Stomach (tissue), 9 donors: Measurements from ENCODE around the gene EFCAB13. TPM values are rescaled to one million over a fixed set of nuclear protein-coding genes. Genes with fewer than 3 reads are reported as not detected.
"Not testable (repeated sequence)": the region's sequence is repeated elsewhere in the genome, so short reads cannot be mapped to it uniquely, and the experiment has no call there.

Experiments used
- DNase-seq, 2 donors: peaks; one replicate each; pipeline versions ENCODE4 v3.0.0 to v3.0.0-alpha.2; 2013 to 2019
- H3K27ac ChIP-seq, 5 donors: fragments of 200-600 bp in 4 of 5; sonication (generic) in 4 of 5; one replicate each; pipeline ENCODE4 v1.5.1; 2013 to 2019; ENCODE audit warnings: mild to moderate bottlenecking in 1 of 5, moderate library complexity in 1 of 5
- H3K27me3 ChIP-seq, 3 donors: fragments of 200-600 bp; sonication (generic); one replicate each; pipeline ENCODE4 v1.5.1; 2017 to 2019; ENCODE audit warnings: mixed run types in 1 of 3
- H3K36me3 ChIP-seq, 4 donors: fragments of 200-600 bp; sonication (generic); 1 replicate in 3 of 4; 2 replicates in 1 of 4; pipeline ENCODE4 v1.5.1; 2016 to 2019
- H3K4me1 ChIP-seq, 4 donors: fragments of 200-600 bp; sonication (generic); one replicate each; pipeline ENCODE4 v1.5.1; 2016 to 2019
- H3K4me3 ChIP-seq, 4 donors: fragments of 200-600 bp; sonication (generic) in 3 of 4; one replicate each; pipeline ENCODE4 v1.5.1; 2016 to 2019; ENCODE audit warnings: mild to moderate bottlenecking in 1 of 4
- H3K9me3 ChIP-seq, 4 donors: fragments of 200-600 bp; sonication (generic); one replicate each; pipeline ENCODE4 v1.5.1; 2016 to 2019
- CTCF ChIP-seq, 7 experiments: fragments of 450-650 bp in 4 of 7; fragments of 200-600 bp in 3 of 7; sonication (generic) in 3 of 7; IDR thresholded peaks; one replicate each; pipeline ENCODE4 v1.5.1; 2016 to 2019; ENCODE audit warnings: antibody characterized with exemption in 7 of 7, control low read depth in 2 of 7, mild to moderate bottlenecking in 1 of 7
- EP300 ChIP-seq: sonication (generic); formaldehyde crosslinking; IDR thresholded peaks from one replicate; pipeline ENCODE4 v1.6.1; 2017; ENCODE audit warnings: antibody characterized with exemption
- POLR2A ChIP-seq, 4 donors: fragments of 450-650 bp; IDR thresholded peaks; one replicate each; pipeline ENCODE4 v1.6.1; 2016; ENCODE audit warnings: antibody characterized with exemption in 4 of 4, control low read depth in 2 of 4, mild to moderate bottlenecking in 1 of 4, moderate library complexity in 1 of 4
- POLR2AphosphoS5 ChIP-seq, 3 donors: sonication (generic); formaldehyde crosslinking; IDR thresholded peaks; one replicate each; pipeline ENCODE4 v1.6.1; 2016; ENCODE audit warnings: antibody characterized with exemption in 3 of 3
- WGBS, 5 donors: extraction: QIAGEN DNeasy Blood & Tissue Kit in 3 of 5; methylation state at CpG; one replicate each; pipeline versions ENCODE4 v1.1.5 to v1.1.7; 2013 to 2018; 5-methylcytosine and 5-hydroxymethylcytosine counted together
- intact Hi-C: fragments of 100-400 bp; cut with DNase I; formaldehyde crosslinking; loops from one replicate; pipeline ENCODE4 v1.15.1; 2023; ENCODE audit warnings: low total_unique reads
- polyA plus RNA-seq, 3 donors: library from polyadenylated mRNA; stranded (reverse); fragments of 200-250 nt; gene quantifications; one replicate each; pipeline ENCODE4 v1.2.3, GENCODE V29; 2013
- total RNA-seq, 5 donors: library from RNA; depleted of rRNA; stranded (reverse); fragments of >200 nt; gene quantifications; one replicate each; pipeline versions ENCODE4 v1.1.0 to v1.2.3, GENCODE V29; 2014 to 2016
- donor health status: healthy with polysubstance abuse.
- donor health status: Bipolar disorder and iron deficiency.
- donor health status: healthy.

EFCAB13 gene
- total and polyA plus RNA-seq, 8 donors, result 0.29 to 27.0 (median 4.6) TPM

- peaks cover 0 to 10% (median 7%) of the 10 kb centered on the region in 4 donors for H3K4me1 ChIP-seq
- no peak overlapping the region for H3K27ac ChIP-seq
- TF ChIP-seq POLR2A (IDR thresholded peaks at IDR 0.05), result no peak
- TF ChIP-seq EP300, result no peak
- TF ChIP-seq CTCF (IDR thresholded peaks at IDR 0.05), result no peak
- TF ChIP-seq POLR2AphosphoS5 (IDR thresholded peaks at IDR 0.05), result no peak
- H3K9me3 ChIP-seq, result no peaks in the 10 kb centered on the region
- 84 to 91% (median 89%) methylated on average over 3 of the region's 3 CpGs for WGBS, 5 donors
- DNase-seq, result no peak
- H3K27me3 ChIP-seq, result no peaks in the 10 kb centered on the region
- H3K36me3 ChIP-seq, result peaks cover 0 to 2% (median 0%) of the 10 kb centered on the region in 4 donors
- H3K4me3 ChIP-seq, result no peak overlapping the region
- intact Hi-C loops, result no loop called here
These were observed 80.3 kb downstream of the EFCAB13 start for GRCh38 chr17:47404006-47404405.

DNA sequence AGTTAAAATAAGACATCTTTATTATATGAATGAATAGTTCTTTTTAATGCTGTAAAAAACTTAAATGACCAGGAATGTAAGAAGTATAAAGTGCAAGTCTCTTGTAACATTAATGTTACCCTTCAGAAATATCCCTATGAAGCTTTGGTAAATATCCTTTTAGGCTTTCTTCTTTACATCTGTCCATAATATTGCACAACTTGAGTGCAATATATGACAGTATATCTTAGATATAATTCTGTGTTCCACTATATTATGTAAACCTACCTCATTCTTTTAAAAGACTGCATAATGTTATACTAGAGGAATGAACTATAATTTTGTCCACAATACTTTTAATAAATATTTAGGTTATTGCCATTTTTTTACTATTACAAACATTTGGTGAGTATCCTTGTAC, 81.1 kb downstream of the EFCAB13 start:
- no peak for DNase-seq
- H3K27me3 ChIP-seq, result no peaks in the 10 kb centered on the region
- intact Hi-C loops, result no loop called here
- peaks cover 0 to 10% (median 4%) of the 10 kb centered on the region in 4 donors for H3K4me1 ChIP-seq
- no peak overlapping the region for H3K27ac ChIP-seq
- H3K4me3 ChIP-seq, result no peak overlapping the region
- TF ChIP-seq CTCF (IDR thresholded peaks at IDR 0.05) (no peak), POLR2A (IDR thresholded peaks at IDR 0.05) (no peak)
- H3K36me3 ChIP-seq, result peaks cover 0 to 3% (median 0%) of the 10 kb centered on the region in 4 donors
- H3K9me3 ChIP-seq, result no peaks in the 10 kb centered on the region

DNA sequence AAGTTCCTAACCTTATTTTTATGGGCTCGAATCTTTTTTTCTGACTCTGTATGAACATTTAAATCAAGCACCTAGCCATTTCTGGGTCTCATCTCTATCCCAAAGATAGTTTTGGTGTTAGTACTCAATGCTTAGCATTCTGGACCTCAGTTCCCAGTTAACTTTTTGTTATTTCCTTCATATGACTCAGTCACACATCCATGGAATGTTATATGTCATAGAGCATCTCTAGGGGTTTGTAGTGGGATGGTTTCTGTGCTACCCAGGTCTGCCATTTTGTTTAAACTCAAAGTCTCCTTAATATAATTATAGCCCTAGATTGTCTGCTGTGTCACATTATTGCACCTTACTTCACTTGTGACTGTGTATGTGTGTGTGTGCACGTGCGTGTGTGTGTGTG, 90.1 kb downstream of the EFCAB13 start:
- no peak for TF ChIP-seq EP300
- 96 to 100% (median 98%) methylated on average over 3 of the region's 3 CpGs for WGBS, 5 donors
- intact Hi-C loops, result no loop called here
- Histone ChIP-seq H3K27ac (no peak overlapping the region), H3K9me3 (no peaks in the 10 kb centered on the region), H3K27me3 (no peaks in the 10 kb centered on the region), H3K36me3 (peaks cover 0 to 19% (median 4%) of the 10 kb centered on the region in 4 donors), H3K4me1 (no peaks in the 10 kb centered on the region), H3K4me3 (no peak overlapping the region)
- no peak for DNase-seq

DNA sequence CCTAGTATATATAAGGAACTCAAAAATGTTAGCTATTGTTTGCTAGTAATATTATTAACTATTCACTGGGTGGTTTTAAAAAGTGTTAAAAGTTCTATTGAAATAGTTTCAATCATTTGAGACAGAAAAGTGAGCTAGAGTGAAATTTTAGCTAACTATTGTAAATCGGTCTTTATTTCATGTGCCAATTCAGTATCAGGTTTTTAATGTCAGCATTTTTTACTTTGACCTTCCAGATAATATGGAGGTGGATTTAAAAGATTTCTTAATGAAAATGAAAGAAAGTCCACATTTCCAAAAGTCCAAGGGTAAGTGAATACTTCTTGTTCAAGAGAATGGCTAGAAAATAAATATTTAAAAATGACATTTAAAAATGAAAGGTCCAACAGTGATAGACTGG, 90.9 kb downstream of the EFCAB13 start:
- WGBS, 5 donors, result 91 to 100% (median 97%) methylated on average over 1 of the region's 1 CpG
- no peak overlapping the region for H3K27ac ChIP-seq
- peaks cover 0 to 19% (median 4%) of the 10 kb centered on the region in 4 donors for H3K36me3 ChIP-seq
- no peak overlapping the region for H3K4me3 ChIP-seq
- TF ChIP-seq POLR2AphosphoS5 (IDR thresholded peaks at IDR 0.05), result no peak
- TF ChIP-seq POLR2A (IDR thresholded peaks at IDR 0.05), result no peak
- no peak for TF ChIP-seq CTCF (IDR thresholded peaks at IDR 0.05)
- no peak for TF ChIP-seq EP300
- H3K9me3 ChIP-seq, result no peaks in the 10 kb centered on the region
- DNase-seq, result no peak
- H3K4me1 ChIP-seq, result no peaks in the 10 kb centered on the region
- no peaks in the 10 kb centered on the region for H3K27me3 ChIP-seq
- intact Hi-C loops, result no loop called here

GRCh38 chr17:47423406-47424295, 99.9 kb downstream of the EFCAB13 start:
- Histone ChIP-seq H3K27me3 (peaks cover 0 to 16% (median 9%) of the 10 kb centered on the region in 3 donors), H3K9me3 (no peaks in the 10 kb centered on the region), H3K4me1 (peaks cover 0 to 22% (median 11%) of the 10 kb centered on the region in 4 donors), H3K27ac (peak overlapping the region; percentile 70 to 84 (median 80)), H3K36me3 (peaks cover 0 to 4% (median 0%) of the 10 kb centered on the region in 4 donors), H3K4me3 (peak overlapping the region; percentile 54 to 70 (median 62))
- WGBS, 5 donors, result 2 to 7% (median 3%) methylated on average over 48 to 113 of the region's 113 CpGs
- intact Hi-C loops, result no loop called here
- DNase-seq, result peak; percentile 71 to 73
- no peak for TF ChIP-seq POLR2AphosphoS5 (IDR thresholded peaks at IDR 0.05)
- TF ChIP-seq POLR2A (IDR thresholded peaks at IDR 0.05), result no peak
- TF ChIP-seq CTCF (IDR thresholded peaks at IDR 0.05), result no peak
- no peak for TF ChIP-seq EP300

- WGBS, 5 donors, result 92 to 100% (median 97%) methylated on average over 3 of the region's 3 CpGs
- H3K36me3 ChIP-seq, H3K27ac ChIP-seq, intact Hi-C loops, H3K4me3 ChIP-seq, H3K9me3 ChIP-seq, DNase-seq: not testable (repeated sequence)
- H3K27me3 ChIP-seq, result peaks cover 0 to 16% (median 9%) of the 10 kb centered on the region in 3 donors
- H3K4me1 ChIP-seq, result peaks cover 0 to 22% (median 11%) of the 10 kb centered on the region in 4 donors
These were observed 101.5 kb downstream of the EFCAB13 start for GRCh38 chr17:47425233-47425632.

DNA sequence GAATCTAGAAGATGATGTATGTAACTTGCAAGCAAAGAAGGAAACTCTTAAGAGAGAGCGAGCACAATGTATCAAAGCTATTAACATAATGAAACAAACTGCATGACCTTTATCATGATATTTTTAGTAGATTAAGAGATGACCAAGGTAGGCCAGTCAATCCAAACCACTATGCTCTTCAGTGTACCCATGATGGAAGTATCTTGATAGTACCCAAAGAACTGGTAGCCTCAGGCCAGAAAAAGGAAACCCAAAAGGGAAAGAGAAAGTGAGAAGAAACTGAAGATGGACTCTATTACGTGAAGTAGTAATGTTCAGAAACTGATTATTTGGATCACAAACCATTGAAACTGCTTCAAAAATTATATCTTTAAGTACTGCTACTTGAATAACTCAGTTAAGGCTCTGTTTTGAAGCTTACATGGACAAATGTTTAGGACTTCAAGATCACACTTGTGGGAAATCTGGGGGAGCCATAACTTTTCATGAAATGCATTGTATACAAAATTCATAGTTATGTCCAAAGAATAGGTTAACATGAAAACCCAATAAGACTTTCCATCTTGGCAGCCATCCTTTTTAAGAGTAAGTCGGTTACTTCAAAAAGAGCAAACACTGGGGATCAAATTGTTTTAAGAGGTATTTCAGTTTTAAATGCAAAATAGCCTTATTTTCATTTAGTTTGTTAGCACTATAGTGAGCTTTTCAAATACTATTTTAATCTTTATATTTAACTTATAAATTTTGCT, 102.3 kb downstream of the EFCAB13 start:
- intact Hi-C loops, H3K4me3 ChIP-seq, DNase-seq, H3K27ac ChIP-seq, H3K36me3 ChIP-seq, H3K9me3 ChIP-seq: not testable (repeated sequence)
- H3K4me1 ChIP-seq, result peaks cover 0 to 22% (median 11%) of the 10 kb centered on the region in 4 donors
- H3K27me3 ChIP-seq, result peaks cover 0 to 16% (median 9%) of the 10 kb centered on the region in 3 donors
- 87 to 94% (median 90%) methylated on average over 3 of the region's 3 CpGs for WGBS, 5 donors
